HuH-7.5 (cell line): ENCODE data around the gene MOSPD2.

Experiments used
- DNase-seq: peaks from one replicate; pipeline ENCODE4 v3.0.0; 2011; ENCODE audit warnings: low spot score

The MOSPD2 gene

GRCh38 chrX:14915596-14915995, 42.4 kb downstream of the MOSPD2 start:
- no peak for DNase-seq

- no peak for DNase-seq
Observed at GRCh38 chrX:14916017-14916674, 42.9 kb downstream of the MOSPD2 start.

GRCh38 chrX:14919407-14919806, 46.2 kb downstream of the MOSPD2 start:
- no peak for DNase-seq

GRCh38 chrX:14920196-14920595, 47.0 kb downstream of the MOSPD2 start:
- no peak for DNase-seq

GRCh38 chrX:14922437-14922836, 49.2 kb downstream of the MOSPD2 start:
- no peak for DNase-seq

GRCh38 chrX:14923761-14924160, 50.5 kb downstream of the MOSPD2 start:
- no peak for DNase-seq

GRCh38 chrX:14926471-14926870, 53.2 kb downstream of the MOSPD2 start:
- no peak for DNase-seq

- DNase-seq = no peak
Observed at GRCh38 chrX:14927401-14927800, 54.2 kb downstream of the MOSPD2 start.

- DNase-seq = no peak
Observed at GRCh38 chrX:14930663-14931062, 57.4 kb downstream of the MOSPD2 start.

GRCh38 chrX:14932136-14932535, 58.9 kb downstream of the MOSPD2 start:
- no peak for DNase-seq

GRCh38 chrX:14934423-14934822, 61.2 kb downstream of the MOSPD2 start:
- DNase-seq = peak; percentile 5

GRCh38 chrX:14936561-14936960, 63.3 kb downstream of the MOSPD2 start:
- no peak for DNase-seq

GRCh38 chrX:14939644-14940043, 66.4 kb downstream of the MOSPD2 start:
- no peak for DNase-seq

- DNase-seq = no peak
Observed at GRCh38 chrX:14941301-14941700, 68.1 kb downstream of the MOSPD2 start.

GRCh38 chrX:14942341-14942740, 69.1 kb downstream of the MOSPD2 start:
- DNase-seq = no peak

- DNase-seq = no peak
Observed at GRCh38 chrX:14943962-14944361, 70.7 kb downstream of the MOSPD2 start.

GRCh38 chrX:14946606-14947155, 73.5 kb downstream of the MOSPD2 start:
- no peak for DNase-seq

GRCh38 chrX:14948691-14949090, 75.5 kb downstream of the MOSPD2 start:
- no peak for DNase-seq

GRCh38 chrX:14956813-14957582, 83.8 kb downstream of the MOSPD2 start:
- DNase-seq = no peak

- no peak for DNase-seq
Observed at GRCh38 chrX:14963447-14964236, 90.4 kb downstream of the MOSPD2 start.

- no peak for DNase-seq
Observed at GRCh38 chrX:14964500-14964899, 91.3 kb downstream of the MOSPD2 start.
